Liver (tissue), 9 donors: ENCODE measurements around the gene SCP2. TPM values are rescaled to one million over a fixed set of nuclear protein-coding genes. Genes with fewer than 3 reads are reported as not detected.
A peak's percentile ranks its signal among the peaks of the same experiment; 100 is the strongest.

Source experiments
- DNase-seq: peaks from one replicate; pipeline ENCODE4 v3.0.0-alpha.2; 2017; ENCODE audit warnings: low spot score
- H3K27ac ChIP-seq, 2 donors: one replicate each; pipeline ENCODE4 v1.7.0; 2013; ENCODE audit warnings: inconsistent platforms in 2 of 2, low read length in 2 of 2, control low read depth in 1 of 2, low read depth in 1 of 2, mild to moderate bottlenecking in 1 of 2
- H3K27me3 ChIP-seq, 4 donors: one replicate each; pipeline versions ENCODE4 v1.6.1 to v1.7.0; 2013; ENCODE audit warnings: low read length in 3 of 4, inconsistent platforms in 1 of 4, mild to moderate bottlenecking in 1 of 4, moderate library complexity in 1 of 4; ENCODE audit not compliant: control insufficient read depth in 4 of 4, insufficient read depth in 4 of 4
- H3K36me3 ChIP-seq, 4 donors: one replicate each; pipeline versions ENCODE4 v1.6.1 to v1.7.0; 2013; ENCODE audit warnings: low read length in 3 of 4, mild to moderate bottlenecking in 3 of 4, low read depth in 1 of 4, moderate library complexity in 1 of 4; ENCODE audit not compliant: control insufficient read depth in 4 of 4, insufficient read depth in 3 of 4
- H3K4me1 ChIP-seq, 4 donors: one replicate each; pipeline versions ENCODE4 v1.6.1 to v1.7.0; 2013; ENCODE audit warnings: low read length in 3 of 4, mild to moderate bottlenecking in 3 of 4, moderate library complexity in 1 of 4; ENCODE audit not compliant: control insufficient read depth in 4 of 4, insufficient read depth in 4 of 4
- H3K4me3 ChIP-seq, 3 donors: one replicate each; pipeline versions ENCODE4 v1.6.1 to v1.7.0; 2013; ENCODE audit warnings: low read length in 3 of 3, control low read depth in 1 of 3, low read depth in 1 of 3, mild to moderate bottlenecking in 1 of 3
- H3K9ac ChIP-seq, 2 donors: one replicate each; pipeline ENCODE4 v1.7.0; 2013; ENCODE audit warnings: low read length in 2 of 2, mild to moderate bottlenecking in 2 of 2, moderate library complexity in 2 of 2, control low read depth in 1 of 2, low read depth in 1 of 2
- H3K9me3 ChIP-seq, 4 donors: one replicate each; pipeline versions ENCODE4 v1.6.1 to v1.7.0; 2013; ENCODE audit warnings: low read length in 3 of 4; ENCODE audit not compliant: control insufficient read depth in 4 of 4
- EGR1 ChIP-seq, 2 donors: IDR thresholded peaks; 2 replicates each; pipeline ENCODE4 v1.6.1; 2016 to 2018; ENCODE audit warnings: antibody characterized with exemption in 2 of 2, low read depth in 2 of 2
- FOXA1 ChIP-seq: IDR thresholded peaks from 2 replicates; pipeline ENCODE4 v1.6.1; 2016; ENCODE audit warnings: antibody characterized with exemption
- FOXA2 ChIP-seq: IDR thresholded peaks from 2 replicates; pipeline ENCODE4 v1.6.1; 2016; ENCODE audit warnings: antibody characterized with exemption
- GABPA ChIP-seq, 2 donors: IDR thresholded peaks in 1 of 2; conservative IDR thresholded peaks in 1 of 2; 2 replicates each; pipeline ENCODE4 v1.6.1; 2016; ENCODE audit warnings: antibody characterized with exemption in 2 of 2, mild to moderate bottlenecking in 1 of 2, moderate library complexity in 1 of 2
- HNF4A ChIP-seq, 2 donors: conservative IDR thresholded peaks; 2 replicates each; pipeline ENCODE4 v1.6.1; 2016; ENCODE audit warnings: antibody characterized with exemption in 2 of 2, mild to moderate bottlenecking in 2 of 2
- HNF4G ChIP-seq: IDR thresholded peaks from 2 replicates; pipeline ENCODE4 v1.6.1; 2016; ENCODE audit warnings: antibody characterized with exemption
- JUND ChIP-seq, 2 donors: IDR thresholded peaks; 2 replicates each; pipeline ENCODE4 v1.6.1; 2016; ENCODE audit warnings: antibody characterized with exemption in 2 of 2
- NR2F2 ChIP-seq: IDR thresholded peaks from 2 replicates; pipeline ENCODE4 v1.6.1; 2016; ENCODE audit warnings: antibody characterized with exemption
- RAD21 ChIP-seq, 2 donors: IDR thresholded peaks; 2 replicates each; pipeline ENCODE4 v1.6.1; 2016; ENCODE audit warnings: antibody characterized with exemption in 2 of 2, mild to moderate bottlenecking in 2 of 2
- RXRA ChIP-seq, 2 donors: IDR thresholded peaks; 2 replicates each; pipeline ENCODE4 v1.6.1; 2017 to 2018; ENCODE audit warnings: antibody characterized with exemption in 2 of 2, mild to moderate bottlenecking in 1 of 2
- SP1 ChIP-seq: IDR thresholded peaks from 2 replicates; pipeline ENCODE4 v1.6.1; 2018; ENCODE audit warnings: antibody characterized with exemption, mild to moderate bottlenecking
- TAF1 ChIP-seq: conservative IDR thresholded peaks from 2 replicates; pipeline ENCODE4 v1.6.1; 2016; ENCODE audit warnings: antibody characterized with exemption, mild to moderate bottlenecking
- YY1 ChIP-seq: IDR thresholded peaks from 2 replicates; pipeline ENCODE4 v1.6.1; 2016; ENCODE audit warnings: antibody characterized with exemption, mild to moderate bottlenecking
- WGBS: extraction: QIAGEN DNeasy Blood & Tissue Kit; methylation state at CpG from one replicate; pipeline ENCODE4 v1.1.7; 2013; 5-methylcytosine and 5-hydroxymethylcytosine counted together
- polyA plus RNA-seq, 2 donors: library from polyadenylated mRNA; stranded (reverse) in 1 of 2; unstranded in 1 of 2; fragments of 200-250 nt in 1 of 2; fragments of >200 nt in 1 of 2; fragmentation: Nextera tagmentation in 1 of 2; extraction: Ambion mirVana in 1 of 2; gene quantifications; one replicate each; pipeline versions ENCODE4 v1.2.1 to v1.2.3, GENCODE V29; 2013 to 2015
- total RNA-seq, 2 donors: library from RNA; depleted of rRNA; stranded (reverse); fragments of >200 nt; gene quantifications; one replicate each; pipeline ENCODE4 v1.2.3, GENCODE V29; 2014
- TF ChIP-seq, protein P1 (sequence below): IDR thresholded peaks from 2 replicates; pipeline ENCODE4 v1.6.1; 2016; ENCODE audit warnings: antibody characterized with exemption
- TF ChIP-seq, protein P2 (sequence below): IDR thresholded peaks from 2 replicates; pipeline ENCODE4 v1.6.1; 2016; ENCODE audit warnings: antibody characterized with exemption
- TF ChIP-seq, protein P3 (sequence below): IDR thresholded peaks from 2 replicates; pipeline ENCODE4 v1.6.1; 2016; ENCODE audit warnings: antibody characterized with exemption
- TF ChIP-seq, protein P4 (sequence below): fragments of 150-350 bp; IDR thresholded peaks from 2 replicates; pipeline ENCODE4 v1.5.1; 2017; ENCODE audit warnings: improper control_type of control experiment, low read depth, low read length; ENCODE audit not compliant: missing input control
- TF ChIP-seq, protein P5 (sequence below): IDR thresholded peaks from 2 replicates; pipeline ENCODE4 v1.6.1; 2016; ENCODE audit warnings: antibody characterized with exemption, mild to moderate bottlenecking
- donor health status: healthy.
- donor health status: healthy.
- donor health status: healthy.
- donor health status: healthy.
- donor health status: healthy.

SCP2 gene
- total and polyA plus RNA-seq, 4 donors: 122 to 811 (median 529) TPM

DNA sequence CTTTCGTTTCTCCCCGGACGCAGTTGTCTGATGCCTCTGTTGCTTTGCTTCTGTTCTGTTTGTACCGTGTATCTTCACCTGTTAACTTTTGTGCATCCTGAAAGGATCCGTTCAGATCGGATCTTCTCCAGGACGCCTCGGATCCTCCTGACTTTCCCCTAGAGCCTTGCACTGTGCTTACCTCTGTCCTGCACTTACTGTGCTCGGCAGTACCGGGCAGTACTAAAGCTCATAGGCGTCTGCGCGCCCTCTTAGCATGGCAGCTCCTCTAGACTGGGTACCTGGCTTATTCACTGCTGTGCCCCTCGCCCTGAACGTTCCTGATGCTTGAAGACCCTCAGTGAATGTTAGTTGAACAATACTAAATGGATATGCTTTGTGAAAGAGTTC lies 934 bp downstream of the SCP2 start (continued):
- TF ChIP-seq, protein P1, sequence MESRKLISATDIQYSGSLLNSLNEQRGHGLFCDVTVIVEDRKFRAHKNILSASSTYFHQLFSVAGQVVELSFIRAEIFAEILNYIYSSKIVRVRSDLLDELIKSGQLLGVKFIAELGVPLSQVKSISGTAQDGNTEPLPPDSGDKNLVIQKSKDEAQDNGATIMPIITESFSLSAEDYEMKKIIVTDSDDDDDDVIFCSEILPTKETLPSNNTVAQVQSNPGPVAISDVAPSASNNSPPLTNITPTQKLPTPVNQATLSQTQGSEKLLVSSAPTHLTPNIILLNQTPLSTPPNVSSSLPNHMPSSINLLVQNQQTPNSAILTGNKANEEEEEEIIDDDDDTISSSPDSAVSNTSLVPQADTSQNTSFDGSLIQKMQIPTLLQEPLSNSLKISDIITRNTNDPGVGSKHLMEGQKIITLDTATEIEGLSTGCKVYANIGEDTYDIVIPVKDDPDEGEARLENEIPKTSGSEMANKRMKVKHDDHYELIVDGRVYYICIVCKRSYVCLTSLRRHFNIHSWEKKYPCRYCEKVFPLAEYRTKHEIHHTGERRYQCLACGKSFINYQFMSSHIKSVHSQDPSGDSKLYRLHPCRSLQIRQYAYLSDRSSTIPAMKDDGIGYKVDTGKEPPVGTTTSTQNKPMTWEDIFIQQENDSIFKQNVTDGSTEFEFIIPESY: no peak

DNA sequence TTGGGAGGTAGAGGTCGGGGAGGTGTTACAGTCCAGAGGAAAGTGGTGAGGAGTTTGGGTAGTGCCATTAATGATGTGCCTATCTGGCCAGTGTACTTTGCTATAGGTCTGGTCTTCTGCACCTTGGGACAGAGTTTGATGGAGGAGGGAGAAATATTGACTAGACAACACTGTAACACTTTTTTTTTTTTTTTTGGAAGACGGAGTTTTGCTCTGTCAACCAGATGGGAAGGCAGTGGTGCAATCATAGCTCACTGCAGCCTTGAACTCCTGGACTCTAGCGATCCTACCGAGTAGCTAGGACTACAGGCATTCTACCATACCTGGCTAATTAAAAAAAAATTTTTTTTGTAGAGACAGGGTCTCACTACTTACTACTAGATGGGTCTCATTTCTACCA lies 1.9 kb downstream of the SCP2 start:
- no peaks in the 10 kb centered on the region for H3K9me3 ChIP-seq
- 43% methylated on average over 4 of the region's 4 CpGs for WGBS
- no peak for DNase-seq
- peaks cover 7 to 40% (median 26%) of the 10 kb centered on the region in 4 donors for H3K4me1 ChIP-seq
- peak overlapping the region; percentile 72 to 75 for H3K27ac ChIP-seq
- H3K9ac ChIP-seq: peak overlapping the region; percentile 58 to 93
- no peaks in the 10 kb centered on the region for H3K27me3 ChIP-seq
- H3K4me3 ChIP-seq: peak overlapping the region; percentile 81 to 99 (median 82)
- peaks cover 0 to 5% (median 2%) of the 10 kb centered on the region in 4 donors for H3K36me3 ChIP-seq
- TF ChIP-seq TAF1 (no peak), EGR1 (IDR thresholded peaks at IDR 0.05; ENCODE audit: low read depth in 2 of 2) (no peak), RAD21 (IDR thresholded peaks at IDR 0.05) (no peak), NR2F2 (no peak), YY1 (no peak), FOXA1 (no peak), HNF4A (conservative IDR thresholded peaks at IDR 0.05) (peak; percentile 73 to 87), SP1 (no peak), FOXA2 (no peak), GABPA (IDR thresholded peaks at IDR 0.05 in 1 of 2, conservative IDR thresholded peaks at IDR 0.05 in 1 of 2) (no peak), JUND (IDR thresholded peaks at IDR 0.05) (peak in 1 of 2 donors; percentile 21), HNF4G (no peak), RXRA (IDR thresholded peaks at IDR 0.05) (peak; percentile 28 to 46)
- TF ChIP-seq, protein P1: no peak
- TF ChIP-seq, protein P2, sequence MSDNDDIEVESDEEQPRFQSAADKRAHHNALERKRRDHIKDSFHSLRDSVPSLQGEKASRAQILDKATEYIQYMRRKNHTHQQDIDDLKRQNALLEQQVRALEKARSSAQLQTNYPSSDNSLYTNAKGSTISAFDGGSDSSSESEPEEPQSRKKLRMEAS: no peak
- TF ChIP-seq, protein P3, sequence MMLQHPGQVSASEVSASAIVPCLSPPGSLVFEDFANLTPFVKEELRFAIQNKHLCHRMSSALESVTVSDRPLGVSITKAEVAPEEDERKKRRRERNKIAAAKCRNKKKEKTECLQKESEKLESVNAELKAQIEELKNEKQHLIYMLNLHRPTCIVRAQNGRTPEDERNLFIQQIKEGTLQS: no peak
- TF ChIP-seq, protein P4, sequence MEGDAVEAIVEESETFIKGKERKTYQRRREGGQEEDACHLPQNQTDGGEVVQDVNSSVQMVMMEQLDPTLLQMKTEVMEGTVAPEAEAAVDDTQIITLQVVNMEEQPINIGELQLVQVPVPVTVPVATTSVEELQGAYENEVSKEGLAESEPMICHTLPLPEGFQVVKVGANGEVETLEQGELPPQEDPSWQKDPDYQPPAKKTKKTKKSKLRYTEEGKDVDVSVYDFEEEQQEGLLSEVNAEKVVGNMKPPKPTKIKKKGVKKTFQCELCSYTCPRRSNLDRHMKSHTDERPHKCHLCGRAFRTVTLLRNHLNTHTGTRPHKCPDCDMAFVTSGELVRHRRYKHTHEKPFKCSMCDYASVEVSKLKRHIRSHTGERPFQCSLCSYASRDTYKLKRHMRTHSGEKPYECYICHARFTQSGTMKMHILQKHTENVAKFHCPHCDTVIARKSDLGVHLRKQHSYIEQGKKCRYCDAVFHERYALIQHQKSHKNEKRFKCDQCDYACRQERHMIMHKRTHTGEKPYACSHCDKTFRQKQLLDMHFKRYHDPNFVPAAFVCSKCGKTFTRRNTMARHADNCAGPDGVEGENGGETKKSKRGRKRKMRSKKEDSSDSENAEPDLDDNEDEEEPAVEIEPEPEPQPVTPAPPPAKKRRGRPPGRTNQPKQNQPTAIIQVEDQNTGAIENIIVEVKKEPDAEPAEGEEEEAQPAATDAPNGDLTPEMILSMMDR: no peak
- TF ChIP-seq, protein P5, sequence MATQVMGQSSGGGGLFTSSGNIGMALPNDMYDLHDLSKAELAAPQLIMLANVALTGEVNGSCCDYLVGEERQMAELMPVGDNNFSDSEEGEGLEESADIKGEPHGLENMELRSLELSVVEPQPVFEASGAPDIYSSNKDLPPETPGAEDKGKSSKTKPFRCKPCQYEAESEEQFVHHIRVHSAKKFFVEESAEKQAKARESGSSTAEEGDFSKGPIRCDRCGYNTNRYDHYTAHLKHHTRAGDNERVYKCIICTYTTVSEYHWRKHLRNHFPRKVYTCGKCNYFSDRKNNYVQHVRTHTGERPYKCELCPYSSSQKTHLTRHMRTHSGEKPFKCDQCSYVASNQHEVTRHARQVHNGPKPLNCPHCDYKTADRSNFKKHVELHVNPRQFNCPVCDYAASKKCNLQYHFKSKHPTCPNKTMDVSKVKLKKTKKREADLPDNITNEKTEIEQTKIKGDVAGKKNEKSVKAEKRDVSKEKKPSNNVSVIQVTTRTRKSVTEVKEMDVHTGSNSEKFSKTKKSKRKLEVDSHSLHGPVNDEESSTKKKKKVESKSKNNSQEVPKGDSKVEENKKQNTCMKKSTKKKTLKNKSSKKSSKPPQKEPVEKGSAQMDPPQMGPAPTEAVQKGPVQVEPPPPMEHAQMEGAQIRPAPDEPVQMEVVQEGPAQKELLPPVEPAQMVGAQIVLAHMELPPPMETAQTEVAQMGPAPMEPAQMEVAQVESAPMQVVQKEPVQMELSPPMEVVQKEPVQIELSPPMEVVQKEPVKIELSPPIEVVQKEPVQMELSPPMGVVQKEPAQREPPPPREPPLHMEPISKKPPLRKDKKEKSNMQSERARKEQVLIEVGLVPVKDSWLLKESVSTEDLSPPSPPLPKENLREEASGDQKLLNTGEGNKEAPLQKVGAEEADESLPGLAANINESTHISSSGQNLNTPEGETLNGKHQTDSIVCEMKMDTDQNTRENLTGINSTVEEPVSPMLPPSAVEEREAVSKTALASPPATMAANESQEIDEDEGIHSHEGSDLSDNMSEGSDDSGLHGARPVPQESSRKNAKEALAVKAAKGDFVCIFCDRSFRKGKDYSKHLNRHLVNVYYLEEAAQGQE: peak; percentile 10
